Glomerular endothelial cell (primary cell): Measurements from ENCODE around the gene PSMB7. TPM values are rescaled to one million over a fixed set of nuclear protein-coding genes. Genes with fewer than 3 reads are reported as not detected.

Experiments
- DNase-seq: peaks from one replicate; pipeline ENCODE4 v3.0.0-alpha.2; 2011; ENCODE audit warnings: low read depth, low spot score; ENCODE audit errors: extremely low read depth
- total RNA-seq: library from RNA; depleted of rRNA; stranded (reverse); fragments of >200 nt; gene quantifications from 2 replicates; pipeline ENCODE4 v1.2.3, GENCODE V29; 2015

PSMB7 gene
- total RNA-seq, 1 donor from 2014 or later = 264 TPM

- DNase-seq = no peak
Measured at GRCh38 chr9:124330011-124330697, 85.1 kb downstream of the PSMB7 start.

GRCh38 chr9:124329206-124329792 lies 85.9 kb downstream of the PSMB7 start:
- no peak for DNase-seq

- DNase-seq = no peak
Measured at GRCh38 chr9:124328285-124328684, 87.0 kb downstream of the PSMB7 start.

- no peak for DNase-seq
Measured at GRCh38 chr9:124327491-124327890, 87.8 kb downstream of the PSMB7 start.

GRCh38 chr9:124326378-124326777 lies 88.9 kb downstream of the PSMB7 start:
- DNase-seq = no peak

GRCh38 chr9:124325816-124326215 lies 89.4 kb downstream of the PSMB7 start:
- no peak for DNase-seq

- DNase-seq = no peak
Measured at GRCh38 chr9:124323904-124324303, 91.3 kb downstream of the PSMB7 start.

- no peak for DNase-seq
Measured at GRCh38 chr9:124322618-124323432, 92.4 kb downstream of the PSMB7 start.

- DNase-seq = no peak
Measured at GRCh38 chr9:124321935-124322334, 93.3 kb downstream of the PSMB7 start.

GRCh38 chr9:124321416-124321815 lies 93.8 kb downstream of the PSMB7 start:
- no peak for DNase-seq

- no peak for DNase-seq
Measured at GRCh38 chr9:124320062-124320973, 94.9 kb downstream of the PSMB7 start.

GRCh38 chr9:124315882-124316281 lies 99.4 kb downstream of the PSMB7 start:
- DNase-seq = no peak

GRCh38 chr9:124313940-124314339 lies 101.3 kb downstream of the PSMB7 start:
- DNase-seq = no peak

- no peak for DNase-seq
Measured at GRCh38 chr9:124312290-124313265, 102.7 kb downstream of the PSMB7 start.

- DNase-seq = no peak
Measured at GRCh38 chr9:124311283-124311682, 104.0 kb downstream of the PSMB7 start.

- peak; percentile 83 for DNase-seq
Measured at GRCh38 chr9:124309667-124310084, 105.6 kb downstream of the PSMB7 start.

- no peak for DNase-seq
Measured at GRCh38 chr9:124308606-124309491, 106.4 kb downstream of the PSMB7 start.

- DNase-seq = no peak
Measured at GRCh38 chr9:124307379-124308030, 107.7 kb downstream of the PSMB7 start.
